ENCODE measurements around the gene SNAP47. TPM values are rescaled to one million over a fixed set of nuclear protein-coding genes. Genes with fewer than 3 reads are reported as not detected.

The SNAP47 gene
- total RNA-seq, 1 donor from 2014 or later: 49.6 TPM

GRCh38 chr1:227795732-227796131 is 60.5 kb downstream of the SNAP47 start:
- no peak for DNase-seq (ENCODE audit: low read depth, low spot score)

- DNase-seq (ENCODE audit: low read depth, low spot score): no peak
Measured at GRCh38 chr1:227796359-227796915, 61.2 kb downstream of the SNAP47 start.

- no peak for DNase-seq (ENCODE audit: low read depth, low spot score)
Measured at GRCh38 chr1:227797144-227797543, 61.9 kb downstream of the SNAP47 start.

- DNase-seq (ENCODE audit: low read depth, low spot score): no peak
Measured at GRCh38 chr1:227797625-227798024, 62.4 kb downstream of the SNAP47 start.

- no peak for DNase-seq (ENCODE audit: low read depth, low spot score)
Measured at GRCh38 chr1:227798078-227798802, 63.0 kb downstream of the SNAP47 start.

DNA sequence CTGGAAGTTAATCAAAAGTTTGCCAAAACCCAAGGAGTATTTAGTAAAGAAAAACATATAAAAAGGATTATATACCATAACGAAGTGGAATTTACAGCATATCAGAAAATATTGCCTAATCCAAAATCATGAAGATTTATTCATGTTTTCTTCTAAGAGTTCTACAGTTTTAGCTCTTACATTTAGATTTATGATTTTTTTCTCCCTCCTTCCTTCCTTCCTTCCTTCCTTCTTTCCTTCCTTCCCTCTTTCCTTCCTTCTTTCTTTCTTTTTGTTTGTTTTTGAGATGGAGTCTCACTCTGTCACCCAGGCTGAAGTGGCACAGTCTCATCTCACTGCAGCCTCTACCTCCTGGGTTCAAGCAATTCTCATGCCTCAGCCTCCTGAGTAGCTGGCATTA is 64.5 kb downstream of the SNAP47 start:
- DNase-seq (ENCODE audit: low read depth, low spot score): no peak

- DNase-seq (ENCODE audit: low read depth, low spot score): no peak
Measured at GRCh38 chr1:227803933-227804332, 68.7 kb downstream of the SNAP47 start.

DNA sequence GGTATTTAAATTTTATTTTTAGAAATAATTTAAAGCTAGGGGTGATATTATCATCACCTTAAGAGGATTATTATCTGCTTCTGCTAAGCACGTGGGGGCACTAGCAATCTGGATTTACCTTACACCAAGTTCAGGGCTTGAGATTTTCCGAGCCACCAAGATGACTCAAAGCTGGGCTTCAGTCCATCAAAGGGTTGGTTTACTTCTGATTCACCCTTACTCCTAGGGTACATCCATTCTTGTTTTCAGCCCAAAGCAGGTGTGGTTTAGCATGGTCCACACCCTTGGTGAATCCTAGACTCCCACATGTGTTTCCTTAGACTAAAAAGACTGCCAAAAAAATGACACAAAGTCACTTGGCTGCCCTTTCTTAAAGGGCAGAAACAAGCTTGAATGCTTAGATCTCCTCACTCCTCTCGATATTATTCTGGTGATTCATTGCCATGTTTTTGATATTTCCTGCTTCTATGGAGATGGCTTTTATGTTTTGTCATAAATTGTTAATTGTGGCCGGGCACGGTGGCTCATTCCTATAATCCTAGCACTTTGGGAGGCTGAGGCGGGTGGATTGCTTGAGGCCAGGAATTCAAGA is 70.5 kb downstream of the SNAP47 start:
- no peak for DNase-seq (ENCODE audit: low read depth, low spot score)

GRCh38 chr1:227808566-227808965 is 73.3 kb downstream of the SNAP47 start:
- no peak for DNase-seq (ENCODE audit: low read depth, low spot score)

DNA sequence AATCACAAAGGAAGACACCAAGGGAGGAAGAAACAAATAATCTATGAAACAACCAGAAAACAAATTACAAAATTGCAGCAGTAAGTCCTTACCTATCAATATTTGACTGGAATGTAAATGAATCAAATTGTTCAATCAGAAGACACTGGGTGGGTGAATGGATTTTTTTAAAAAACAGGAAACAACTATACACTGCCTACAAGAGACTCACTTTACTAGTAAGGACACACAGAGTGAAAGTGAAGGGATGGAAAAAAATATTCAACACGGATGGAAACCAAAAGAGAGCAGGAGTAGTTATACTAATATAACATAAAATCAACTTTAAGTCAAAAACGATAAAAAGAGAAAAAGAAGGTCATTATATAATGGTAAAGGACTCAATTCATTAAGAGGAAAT is 73.8 kb downstream of the SNAP47 start:
- DNase-seq (ENCODE audit: low read depth, low spot score): no peak

DNA sequence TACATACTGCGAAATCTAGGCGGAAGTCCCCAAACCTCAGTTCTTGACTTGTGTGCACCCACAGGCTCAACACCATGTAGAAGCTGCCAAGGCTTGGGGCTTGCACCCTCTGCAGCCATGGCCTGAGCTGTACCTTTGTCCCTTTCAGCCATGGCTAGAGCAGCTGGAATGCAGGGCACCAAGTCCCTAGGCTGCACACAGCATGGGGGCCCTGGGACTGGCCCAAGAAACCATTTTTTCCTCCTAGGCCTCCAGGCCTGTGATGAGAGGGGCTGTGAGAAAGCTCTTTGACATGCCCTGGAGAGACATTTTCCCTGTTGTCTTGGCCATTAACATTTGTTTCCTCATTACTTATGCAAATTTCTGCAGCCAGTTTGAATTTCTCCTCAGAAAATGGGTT is 78.7 kb downstream of the SNAP47 start:
- DNase-seq (ENCODE audit: low read depth, low spot score): no peak

DNA sequence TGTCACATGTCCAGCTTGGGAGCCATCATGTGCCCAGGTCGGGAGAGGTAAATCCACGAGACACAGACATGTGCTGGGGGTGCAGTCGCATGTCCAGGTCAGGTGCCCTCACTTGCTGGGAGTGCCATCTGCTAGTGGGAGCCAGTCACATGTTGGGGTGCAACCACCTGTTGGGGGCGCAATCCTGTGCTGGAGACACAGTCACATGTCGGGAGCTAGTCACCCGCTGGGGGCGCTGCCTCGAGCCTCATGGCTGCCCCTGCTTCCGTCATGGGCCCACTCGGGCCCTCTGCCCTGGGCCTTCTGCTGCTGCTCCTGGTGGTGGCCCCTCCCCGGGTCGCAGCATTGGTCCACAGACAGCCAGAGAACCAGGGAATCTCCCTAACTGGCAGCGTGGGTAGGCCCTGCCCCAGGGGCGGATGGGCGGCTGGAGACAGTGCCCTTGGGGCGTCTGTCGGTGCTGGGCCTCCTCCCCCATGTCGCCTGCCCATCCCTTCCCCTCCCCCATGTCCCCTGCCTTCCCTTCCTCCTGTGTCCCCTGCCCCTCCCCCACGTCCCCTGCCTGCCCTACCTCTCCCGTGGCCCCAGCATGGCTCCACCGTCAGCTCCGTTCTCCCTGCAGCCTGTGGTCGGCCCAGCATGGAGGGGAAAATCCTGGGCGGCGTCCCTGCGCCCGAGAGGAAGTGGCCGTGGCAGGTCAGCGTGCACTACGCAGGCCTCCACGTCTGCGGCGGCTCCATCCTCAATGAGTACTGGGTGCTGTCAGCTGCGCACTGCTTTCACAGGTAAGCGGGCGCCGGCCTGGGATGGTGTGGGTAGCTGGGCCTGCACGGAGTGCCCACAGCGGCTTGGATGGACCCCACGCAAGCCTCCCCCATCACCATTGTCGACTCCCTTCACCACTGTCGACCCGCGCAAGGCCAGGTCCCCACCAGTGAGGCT is 80.5 kb downstream of the SNAP47 start, which contains the start of gene PRSS38:
PRSS38 (plus strand) TSS at position 208 of the 942 bp plus-strand sequence; CDS start at position 250, 42 bp downstream.
- no peak for DNase-seq (ENCODE audit: low read depth, low spot score)

- DNase-seq (ENCODE audit: low read depth, low spot score): no peak
Measured at GRCh38 chr1:227816750-227817446, 81.7 kb downstream of the SNAP47 start.

DNA sequence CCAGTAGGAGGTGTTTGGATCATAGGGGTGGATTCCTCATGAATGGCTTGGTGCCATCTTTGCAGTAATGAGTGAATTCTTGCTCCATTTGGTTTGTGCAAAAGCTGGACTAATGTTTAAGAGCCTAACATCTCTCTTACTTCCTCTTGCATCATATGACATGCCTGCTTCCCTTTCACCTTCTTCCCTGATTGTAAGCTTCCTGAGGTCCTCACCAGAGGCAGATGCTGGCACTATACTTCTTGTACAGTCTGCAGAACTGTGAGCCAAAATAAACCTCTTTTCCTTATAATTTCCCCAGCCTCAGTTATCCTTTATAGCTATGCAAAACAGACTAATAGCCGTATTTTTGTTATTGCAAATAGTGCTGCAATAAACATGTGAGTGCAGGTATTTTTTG is 88.3 kb downstream of the SNAP47 start:
- no peak for DNase-seq (ENCODE audit: low read depth, low spot score)

GRCh38 chr1:227824204-227824603 is 89.0 kb downstream of the SNAP47 start:
- no peak for DNase-seq (ENCODE audit: low read depth, low spot score)

- no peak for DNase-seq (ENCODE audit: low read depth, low spot score)
Measured at GRCh38 chr1:227828786-227829185, 93.6 kb downstream of the SNAP47 start.

Other genes starting within 250 kb of the SNAP47 start
- gene ZNF678, start 171.9 kb upstream of the SNAP47 start, total RNA-seq: 9.6 and 13.3 TPM in 2 replicates
- gene JMJD4, start 133 bp upstream of the SNAP47 start, total RNA-seq: 29.4 and 35.5 TPM in 2 replicates
- not detected in 2 replicates for gene PRSS38, start 80.2 kb downstream of the SNAP47 start, total RNA-seq
- gene WNT9A, start 212.5 kb downstream of the SNAP47 start, total RNA-seq: 4.1 and 4.9 TPM in 2 replicates